Dendritic cell treated with granulocyte-macrophage colony-stimulating factor and Interleukin-4, amounts not matched to agents 40 ng/mL and 50 ng/mL, for 4 days (primary cell): Measurements from ENCODE around the gene ZSWIM2.

Experiments
- H3K27ac Mint-ChIP-seq: one replicate; pipeline ENCODE4 v1.8.0; 2022; ENCODE audit warnings: mild to moderate bottlenecking, mixed read lengths
- H3K27me3 Mint-ChIP-seq: one replicate; pipeline ENCODE4 v1.8.0; 2022; ENCODE audit warnings: mild to moderate bottlenecking, mixed read lengths
- H3K36me3 Mint-ChIP-seq: one replicate; pipeline ENCODE4 v1.8.0; 2022; ENCODE audit warnings: low read depth, mixed read lengths
- H3K4me1 Mint-ChIP-seq: one replicate; pipeline ENCODE4 v1.8.0; 2022; ENCODE audit warnings: low read depth, mixed read lengths
- H3K4me3 Mint-ChIP-seq: one replicate; pipeline ENCODE4 v1.8.0; 2022; ENCODE audit warnings: mild to moderate bottlenecking, moderate library complexity, mixed read lengths
- H3K9me3 Mint-ChIP-seq: one replicate; pipeline ENCODE4 v1.8.0; 2022; ENCODE audit warnings: mixed read lengths
- intact Hi-C: fragments of 100-400 bp; cut with micrococcal nuclease; formaldehyde crosslinking; loops from one replicate; pipeline ENCODE4 v1.15.0; 2022

The ZSWIM2 gene

DNA sequence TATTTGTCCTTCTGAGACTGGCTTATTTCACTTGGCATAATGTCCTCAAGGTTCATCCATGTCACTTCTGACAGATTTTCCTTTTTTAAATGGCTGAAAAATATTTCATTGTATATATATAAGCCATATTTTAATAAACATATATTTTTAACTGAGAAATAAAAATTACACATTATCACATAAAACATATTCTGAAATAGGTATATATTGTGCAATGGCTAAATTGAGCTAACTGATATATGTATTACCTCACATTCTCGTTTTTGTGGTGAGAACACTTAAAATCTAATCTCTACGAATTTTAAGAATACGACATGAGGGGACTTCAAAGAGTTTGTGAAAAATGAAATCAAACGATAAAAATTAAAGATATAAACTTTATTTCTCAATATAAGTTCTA, 25.7 kb upstream of the ZSWIM2 start:
- Mint-ChIP-seq H3K36me3 (no peaks in the 10 kb centered on the region), H3K4me1 (no peaks in the 10 kb centered on the region), H3K27me3 (no peaks in the 10 kb centered on the region), H3K4me3 (no peak overlapping the region), H3K9me3 (peaks cover 20% of the 10 kb centered on the region), H3K27ac (no peak overlapping the region)
- intact Hi-C loops, result no loop called here

DNA sequence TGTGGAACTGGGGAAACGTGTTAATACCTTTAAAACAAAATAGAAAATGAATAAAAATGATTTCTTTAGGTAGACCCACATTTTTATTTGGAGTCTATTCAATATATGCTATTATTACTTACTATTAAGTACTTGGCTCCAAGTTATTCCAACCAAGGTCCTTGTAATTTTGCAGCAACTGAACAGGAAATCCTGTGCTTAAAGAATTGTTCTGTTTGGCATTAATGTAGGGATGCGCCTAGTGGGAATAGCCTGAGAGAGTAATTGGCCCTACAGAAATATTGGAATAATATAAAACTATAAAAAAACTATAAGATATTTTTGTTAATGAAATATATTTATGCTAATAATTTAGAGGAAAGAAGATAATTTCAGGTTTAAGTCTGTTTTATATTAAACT, 22.9 kb upstream of the ZSWIM2 start:
- no peaks in the 10 kb centered on the region for H3K27me3 Mint-ChIP-seq

DNA sequence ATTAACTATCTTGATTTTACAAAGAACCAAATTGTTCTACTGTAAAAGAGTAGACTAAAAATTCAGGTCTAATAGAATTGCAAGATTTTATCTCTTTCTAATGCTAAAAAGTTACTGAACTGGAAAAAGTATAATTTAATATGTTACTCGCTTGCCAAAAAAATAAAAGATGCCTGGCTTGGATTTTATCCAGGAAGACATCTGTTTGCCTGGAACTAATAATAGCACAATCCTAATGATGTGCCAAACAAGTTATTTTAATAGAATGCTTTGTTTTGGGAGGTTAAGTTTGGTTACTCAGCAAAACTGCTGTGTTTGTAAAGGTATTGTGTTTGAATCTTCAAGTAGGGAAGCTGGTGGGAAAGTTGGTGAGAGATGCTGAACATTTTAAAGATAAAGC, 19.4 kb upstream of the ZSWIM2 start:
- Mint-ChIP-seq H3K4me1 (no peaks in the 10 kb centered on the region), H3K9me3 (peaks cover 9% of the 10 kb centered on the region), H3K27me3 (no peaks in the 10 kb centered on the region), H3K27ac (no peak overlapping the region), H3K36me3 (no peaks in the 10 kb centered on the region), H3K4me3 (no peak overlapping the region)
- intact Hi-C loops, result loop anchor here (10.0 kb wide), 1 partner anchor 716 kb away; no protein-coding TSS in a partner anchor

More for the DNA sequence above, 22.9 kb upstream of the ZSWIM2 start:
- H3K36me3 Mint-ChIP-seq, result no peaks in the 10 kb centered on the region
- H3K9me3 Mint-ChIP-seq, result peaks cover 17% of the 10 kb centered on the region
- no peak overlapping the region for H3K4me3 Mint-ChIP-seq
- intact Hi-C loops, result no loop called here
- H3K27ac Mint-ChIP-seq, result no peak overlapping the region
- no peaks in the 10 kb centered on the region for H3K4me1 Mint-ChIP-seq

DNA sequence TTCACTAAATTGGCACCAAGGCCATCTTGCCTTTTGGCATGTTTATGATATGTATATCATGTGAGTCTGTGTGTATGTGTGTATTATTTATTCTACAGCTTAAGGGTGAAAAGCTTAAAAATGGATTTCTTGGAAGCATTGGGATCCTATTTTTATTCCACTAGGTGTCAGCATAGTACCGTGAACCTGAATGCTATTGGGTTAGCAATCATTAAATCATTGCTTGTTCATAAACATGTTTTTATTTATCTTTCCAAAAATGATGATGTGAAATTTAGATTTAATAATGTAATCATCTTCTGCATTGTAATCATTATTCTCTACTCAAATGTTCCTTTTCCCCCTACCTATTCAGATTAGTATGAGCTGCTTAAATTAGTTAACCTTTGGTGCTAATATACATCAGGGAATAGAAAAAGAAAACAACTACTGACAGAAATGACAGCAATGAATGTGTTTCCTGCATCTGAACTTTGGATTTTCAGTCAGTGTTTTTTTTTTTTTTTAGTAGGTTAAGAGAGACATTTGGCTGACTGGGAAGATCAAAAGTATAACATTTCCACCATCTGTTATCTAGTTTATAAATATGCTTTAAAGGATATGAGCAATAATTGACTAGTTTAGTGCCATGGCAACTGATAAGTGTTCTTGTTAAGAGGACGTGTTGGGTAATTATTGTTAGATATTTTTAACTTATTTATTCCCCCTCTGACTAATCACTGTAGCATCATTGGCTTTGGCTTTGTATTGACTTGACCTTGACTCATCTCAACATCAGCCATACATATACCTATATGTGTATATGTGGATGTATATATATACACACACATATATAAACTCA, 14.1 kb upstream of the ZSWIM2 start:
- H3K4me3 Mint-ChIP-seq, result no peak overlapping the region
- no peaks in the 10 kb centered on the region for H3K36me3 Mint-ChIP-seq
- H3K27me3 Mint-ChIP-seq, result no peaks in the 10 kb centered on the region
- no peak overlapping the region for H3K27ac Mint-ChIP-seq
- intact Hi-C loops, result loop anchor here (2.0 to 10.0 kb wide), 3 partner anchors 274 to 722 kb away; no protein-coding TSS in a partner anchor
- H3K9me3 Mint-ChIP-seq, result no peaks in the 10 kb centered on the region
- no peaks in the 10 kb centered on the region for H3K4me1 Mint-ChIP-seq

DNA sequence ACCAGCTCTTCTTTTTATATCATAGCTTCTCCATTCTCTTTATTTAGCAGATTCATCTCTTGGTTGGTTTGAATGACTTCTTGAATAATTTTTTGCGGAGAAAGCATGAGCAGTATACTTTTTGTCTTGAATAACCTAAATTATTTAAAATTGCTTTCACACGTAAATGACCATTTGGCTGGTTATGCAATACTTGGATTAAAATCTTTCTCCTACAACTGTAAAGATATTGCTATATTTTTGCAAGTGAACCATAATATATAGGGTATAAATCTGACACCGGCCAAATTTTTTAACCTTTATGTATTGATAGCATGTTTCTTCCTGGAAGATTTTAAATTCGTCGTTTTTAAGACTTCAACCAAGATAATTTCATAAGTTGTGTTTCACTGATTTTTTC, 6.2 kb upstream of the ZSWIM2 start:
- H3K9me3 Mint-ChIP-seq, result no peaks in the 10 kb centered on the region
- H3K27ac Mint-ChIP-seq, result no peak overlapping the region
- intact Hi-C loops, result loop anchor here (10.0 kb wide), 1 partner anchor 440 kb away; no protein-coding TSS in a partner anchor

DNA sequence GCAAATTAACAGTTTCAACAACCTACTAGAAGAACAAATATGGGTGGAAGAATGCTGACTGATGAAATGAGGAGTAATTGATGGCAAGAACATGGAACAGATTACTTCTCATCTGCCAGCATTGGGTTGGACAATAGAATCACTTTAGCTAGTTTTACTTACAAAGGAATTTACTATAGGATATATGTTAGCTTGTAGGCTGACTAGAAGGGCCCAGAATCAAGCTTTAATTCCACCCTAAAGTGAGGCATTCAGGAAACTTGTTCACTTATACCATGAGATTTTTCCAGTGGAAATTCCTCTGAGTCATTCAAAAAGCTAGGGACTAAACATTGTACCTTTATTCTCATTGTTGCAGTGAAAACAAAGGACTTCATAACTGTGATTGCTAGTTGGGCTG, 5.0 kb upstream of the ZSWIM2 start:
- Mint-ChIP-seq H3K4me1 (peaks cover 16% of the 10 kb centered on the region), H3K27me3 (no peaks in the 10 kb centered on the region), H3K9me3 (no peaks in the 10 kb centered on the region), H3K36me3 (no peaks in the 10 kb centered on the region), H3K4me3 (no peak overlapping the region), H3K27ac (no peak overlapping the region)
- intact Hi-C loops, result loop anchor here (10.0 kb wide), 1 partner anchor 441 kb away; no protein-coding TSS in a partner anchor

More for the DNA sequence above, 6.2 kb upstream of the ZSWIM2 start:
- H3K27me3 Mint-ChIP-seq, result no peaks in the 10 kb centered on the region
- no peak overlapping the region for H3K4me3 Mint-ChIP-seq
- H3K4me1 Mint-ChIP-seq, result peaks cover 6% of the 10 kb centered on the region
- no peaks in the 10 kb centered on the region for H3K36me3 Mint-ChIP-seq

DNA sequence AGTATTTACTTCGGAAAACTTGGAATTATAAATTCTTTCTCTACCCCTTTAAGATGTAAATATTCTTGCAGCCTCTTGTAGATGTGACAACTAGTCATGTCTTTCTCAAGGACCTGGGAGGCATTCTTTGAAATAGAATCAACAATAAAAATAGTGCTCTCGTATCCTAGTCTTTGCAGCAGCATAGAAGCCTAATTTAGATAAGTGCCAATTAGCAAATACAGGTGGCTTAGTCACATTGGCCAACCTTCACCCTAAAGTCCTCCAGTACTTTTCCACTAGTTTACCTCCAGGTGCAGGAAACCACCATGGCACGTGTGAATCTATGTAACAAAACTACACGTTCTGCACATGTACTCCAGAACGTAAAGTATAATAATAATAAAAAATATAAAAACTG, 3.5 kb upstream of the ZSWIM2 start:
- H3K4me3 Mint-ChIP-seq, result no peak overlapping the region
- no peak overlapping the region for H3K27ac Mint-ChIP-seq
- no peaks in the 10 kb centered on the region for H3K9me3 Mint-ChIP-seq
- no peaks in the 10 kb centered on the region for H3K36me3 Mint-ChIP-seq
- no peaks in the 10 kb centered on the region for H3K27me3 Mint-ChIP-seq
- H3K4me1 Mint-ChIP-seq, result peaks cover 25% of the 10 kb centered on the region
- intact Hi-C loops, result loop anchor here (10.0 kb wide), 1 partner anchor 442 kb away; no protein-coding TSS in a partner anchor

DNA sequence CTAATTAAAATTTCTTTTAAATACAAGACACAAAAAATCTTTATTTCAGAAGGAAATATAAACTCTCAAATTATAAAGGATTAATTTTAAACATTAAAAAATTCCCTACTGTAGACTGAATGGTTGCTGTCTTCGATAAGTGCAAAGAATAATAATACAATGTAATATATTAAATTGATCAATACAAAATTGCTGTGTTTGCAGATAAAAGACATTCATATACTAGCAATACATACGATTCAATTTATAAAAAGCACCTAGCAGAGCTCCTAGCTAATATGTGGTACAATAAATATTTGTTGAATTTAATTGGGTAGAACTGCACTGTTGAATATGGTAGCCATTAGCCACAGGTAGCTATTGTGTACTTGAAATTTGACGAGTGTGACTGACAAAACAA, 6.6 kb downstream of the ZSWIM2 start:
- no peak overlapping the region for H3K4me3 Mint-ChIP-seq
- H3K27ac Mint-ChIP-seq, result no peak overlapping the region
- intact Hi-C loops, result no loop called here
- no peaks in the 10 kb centered on the region for H3K36me3 Mint-ChIP-seq
- H3K4me1 Mint-ChIP-seq, result no peaks in the 10 kb centered on the region
- H3K27me3 Mint-ChIP-seq, result no peaks in the 10 kb centered on the region
- H3K9me3 Mint-ChIP-seq, result no peaks in the 10 kb centered on the region

DNA sequence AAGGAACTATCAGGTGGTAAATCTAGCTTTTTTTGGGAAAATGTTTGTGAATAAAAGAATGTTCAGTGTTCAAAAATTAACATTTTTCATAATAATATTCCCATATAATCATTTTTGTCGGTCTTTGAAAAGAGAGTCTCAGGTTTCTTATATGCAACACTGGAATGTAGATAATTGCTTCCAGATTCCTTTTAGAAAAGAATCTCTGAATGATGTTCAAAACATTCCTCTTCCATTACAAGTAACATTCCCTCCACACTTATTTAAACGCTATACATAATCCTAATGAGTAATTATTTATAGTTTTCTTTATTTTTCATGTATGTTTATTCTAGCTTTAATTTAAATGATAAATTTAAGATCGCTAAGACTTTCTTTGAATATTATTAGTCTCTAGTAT, 7.0 kb downstream of the ZSWIM2 start:
- H3K27ac Mint-ChIP-seq, result no peak overlapping the region
- intact Hi-C loops, result no loop called here
- H3K9me3 Mint-ChIP-seq, result no peaks in the 10 kb centered on the region
- no peaks in the 10 kb centered on the region for H3K4me1 Mint-ChIP-seq
- H3K27me3 Mint-ChIP-seq, result no peaks in the 10 kb centered on the region
- no peak overlapping the region for H3K4me3 Mint-ChIP-seq
- no peaks in the 10 kb centered on the region for H3K36me3 Mint-ChIP-seq

DNA sequence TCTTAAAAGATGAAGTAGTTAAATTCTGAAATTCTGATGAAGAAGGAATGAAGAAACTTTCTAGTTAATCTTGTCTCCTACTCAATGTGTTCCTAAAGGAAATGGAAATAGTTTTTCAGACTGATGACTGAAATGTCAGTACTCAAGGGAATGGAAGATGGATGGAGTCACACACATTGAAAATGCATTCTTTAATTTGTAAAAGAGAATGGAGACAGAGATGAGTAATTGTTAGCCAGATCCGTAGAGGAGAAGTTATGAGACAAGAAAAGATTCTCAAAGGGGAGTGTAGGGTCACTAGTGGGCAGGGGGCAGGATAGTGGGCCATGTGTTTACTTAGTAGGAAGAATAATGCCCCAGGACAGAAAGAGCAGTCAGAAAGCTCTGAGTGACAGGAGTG, 13.3 kb downstream of the ZSWIM2 start:
- H3K27me3 Mint-ChIP-seq, result no peaks in the 10 kb centered on the region
- no peaks in the 10 kb centered on the region for H3K9me3 Mint-ChIP-seq
- intact Hi-C loops, result no loop called here
- no peak overlapping the region for H3K4me3 Mint-ChIP-seq
- H3K36me3 Mint-ChIP-seq, result no peaks in the 10 kb centered on the region
- no peak overlapping the region for H3K27ac Mint-ChIP-seq
- H3K4me1 Mint-ChIP-seq, result no peaks in the 10 kb centered on the region

DNA sequence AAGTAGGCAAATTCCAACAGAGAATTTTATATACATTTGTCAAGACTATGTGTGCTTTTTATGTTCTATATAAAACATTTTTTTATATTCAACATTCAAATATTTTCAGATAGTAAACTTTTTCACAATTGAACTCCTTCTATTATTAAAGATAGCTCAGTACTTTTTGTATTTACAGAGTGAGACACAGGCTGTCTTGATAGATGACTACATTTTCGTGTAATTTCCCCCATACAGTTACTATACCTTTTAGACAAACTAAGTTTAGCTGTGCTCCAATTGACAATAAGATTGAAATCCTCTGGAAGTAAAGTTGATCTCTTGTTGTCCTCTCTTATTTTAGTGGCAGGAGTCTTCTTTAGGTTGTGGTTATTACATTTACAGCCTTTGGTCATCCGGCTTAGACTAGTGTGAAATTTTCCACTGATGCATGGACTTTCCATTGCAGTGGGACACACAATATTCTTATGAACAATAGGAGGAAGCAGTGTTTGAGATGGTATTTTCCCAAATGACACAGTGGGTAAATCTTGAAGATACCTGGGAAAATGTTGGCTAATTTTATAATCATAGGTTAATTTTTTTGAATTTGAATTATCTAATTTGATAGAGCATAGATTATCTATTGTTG, 21.0 kb downstream of the ZSWIM2 start:
- Mint-ChIP-seq H3K9me3 (no peaks in the 10 kb centered on the region), H3K36me3 (no peaks in the 10 kb centered on the region), H3K4me1 (no peaks in the 10 kb centered on the region), H3K27me3 (no peaks in the 10 kb centered on the region), H3K4me3 (no peak overlapping the region), H3K27ac (no peak overlapping the region)
- intact Hi-C loops, result no loop called here

DNA sequence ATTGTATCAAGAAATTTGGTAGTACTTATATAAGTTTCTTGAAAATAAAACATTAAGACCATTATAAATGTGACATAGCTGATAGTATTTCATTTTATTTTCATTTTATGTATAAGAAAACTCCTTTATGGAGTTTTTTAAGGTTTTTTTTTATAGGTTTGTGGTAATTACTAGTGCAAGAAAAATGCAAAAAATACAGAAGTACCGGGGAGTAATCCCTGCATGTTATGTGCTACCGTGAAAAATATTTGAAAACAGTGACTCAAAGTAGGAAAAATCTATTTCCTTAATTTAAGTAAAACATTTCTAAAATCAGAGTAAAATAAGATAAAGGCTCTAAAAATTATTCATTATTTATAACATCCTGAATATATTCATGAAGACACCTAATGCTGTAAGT, 21.6 kb downstream of the ZSWIM2 start:
- intact Hi-C loops, result no loop called here
- Mint-ChIP-seq H3K36me3 (no peaks in the 10 kb centered on the region), H3K27me3 (no peaks in the 10 kb centered on the region), H3K4me3 (no peak overlapping the region), H3K27ac (no peak overlapping the region), H3K9me3 (no peaks in the 10 kb centered on the region), H3K4me1 (no peaks in the 10 kb centered on the region)

DNA sequence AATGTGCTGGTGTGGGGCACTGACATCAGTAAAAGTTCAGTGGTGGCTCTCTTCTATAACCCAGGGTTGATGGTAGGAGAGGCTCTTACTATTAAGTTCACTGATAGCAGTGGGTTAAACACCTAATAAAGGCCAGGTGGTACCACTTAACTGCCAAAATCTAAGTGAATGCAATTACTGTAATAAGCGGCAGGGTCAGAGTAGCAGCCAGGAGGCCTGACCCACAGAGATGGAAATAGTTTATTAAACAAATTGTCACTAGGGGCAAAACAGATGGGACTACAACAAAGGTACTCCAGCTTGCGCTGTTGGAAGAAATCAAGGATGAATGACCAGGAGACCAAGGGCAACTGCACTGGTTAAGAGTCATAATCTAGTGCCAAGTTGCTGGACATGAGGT, 26.6 kb downstream of the ZSWIM2 start:
- Mint-ChIP-seq H3K27ac (no peak overlapping the region), H3K36me3 (no peaks in the 10 kb centered on the region), H3K9me3 (no peaks in the 10 kb centered on the region), H3K27me3 (no peaks in the 10 kb centered on the region), H3K4me3 (no peak overlapping the region), H3K4me1 (no peaks in the 10 kb centered on the region)
- intact Hi-C loops, result no loop called here

DNA sequence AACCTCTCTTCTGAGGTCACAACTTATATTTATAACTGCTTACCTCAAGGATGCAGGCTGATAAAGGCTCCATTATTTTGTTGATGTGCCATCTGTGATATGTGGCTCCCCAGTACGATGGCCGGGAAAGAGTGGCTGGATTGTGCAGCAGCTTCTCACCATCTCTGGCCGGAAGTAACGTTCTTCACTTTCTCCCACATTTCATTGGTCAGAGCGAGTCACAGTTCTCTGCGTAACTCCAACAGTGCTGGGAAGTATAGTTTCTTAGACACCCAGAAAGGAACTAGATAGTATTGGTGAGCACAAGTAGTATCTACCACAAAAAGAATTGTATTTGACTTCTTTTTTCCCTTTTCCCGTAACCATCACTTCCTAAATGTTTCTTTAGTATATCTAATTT, 28.7 kb downstream of the ZSWIM2 start:
- Mint-ChIP-seq H3K4me1 (no peaks in the 10 kb centered on the region), H3K4me3 (no peak overlapping the region), H3K9me3 (no peaks in the 10 kb centered on the region), H3K36me3 (no peaks in the 10 kb centered on the region), H3K27ac (no peak overlapping the region), H3K27me3 (no peaks in the 10 kb centered on the region)
- intact Hi-C loops, result no loop called here
